GM18511 (cell line): Measurements from ENCODE around the gene CSHL1.
A peak's percentile ranks its signal among the peaks of the same experiment; 100 is the strongest.
"Not testable (repeated sequence)": the region's sequence is repeated elsewhere in the genome, so short reads cannot be mapped to it uniquely, and the experiment has no call there.

Experiments used
- ATAC-seq: cut with Tn5 transposase; IDR thresholded peaks from one replicate; pipeline ENCODE4 v1.9.1; 2021; ENCODE audit warnings: mild to moderate bottlenecking, moderate library complexity; ENCODE audit not compliant: unreplicated experiment

The CSHL1 gene

DNA sequence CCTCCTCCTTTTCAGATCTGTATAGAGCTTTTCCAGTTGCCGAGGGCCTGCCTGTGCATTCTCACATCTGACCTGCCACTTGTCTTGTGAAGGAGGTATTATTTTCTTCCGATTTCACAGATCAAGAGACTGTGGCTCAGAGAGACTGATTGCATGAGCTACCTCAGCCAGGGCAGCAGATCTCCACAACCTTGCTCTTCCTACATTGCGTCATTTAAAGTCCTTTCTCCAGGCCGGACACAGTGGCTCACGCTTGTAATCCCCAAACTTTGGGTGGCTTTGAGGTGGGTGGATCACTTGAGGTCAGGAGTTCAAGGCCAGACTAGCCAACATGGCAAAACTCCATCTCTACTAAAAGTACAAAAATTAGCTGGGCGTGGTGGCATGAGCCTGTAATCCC, 9.0 kb upstream of the CSHL1 start:
- not testable (repeated sequence) for ATAC-seq

DNA sequence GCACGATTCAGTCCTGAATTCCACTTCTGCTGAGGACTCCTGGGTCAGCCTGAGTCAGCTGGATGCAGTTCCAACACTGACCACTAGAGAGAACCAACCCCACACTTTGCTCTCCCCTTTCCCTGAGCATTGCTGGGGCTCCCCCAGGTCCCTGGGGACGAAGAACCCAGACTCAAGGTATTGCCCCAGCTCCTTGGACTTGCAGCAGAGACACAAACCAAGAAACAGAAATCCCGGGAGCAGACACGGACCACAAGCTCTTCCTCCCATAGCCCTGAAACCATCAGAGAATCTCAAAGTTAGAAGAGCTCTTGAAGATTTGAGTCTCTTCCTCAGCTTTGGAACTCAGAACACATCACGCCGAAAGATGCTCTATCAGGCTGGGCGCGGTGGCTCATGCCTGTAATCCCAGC, 8.3 kb upstream of the CSHL1 start:
- ATAC-seq, result peak; percentile 65

DNA sequence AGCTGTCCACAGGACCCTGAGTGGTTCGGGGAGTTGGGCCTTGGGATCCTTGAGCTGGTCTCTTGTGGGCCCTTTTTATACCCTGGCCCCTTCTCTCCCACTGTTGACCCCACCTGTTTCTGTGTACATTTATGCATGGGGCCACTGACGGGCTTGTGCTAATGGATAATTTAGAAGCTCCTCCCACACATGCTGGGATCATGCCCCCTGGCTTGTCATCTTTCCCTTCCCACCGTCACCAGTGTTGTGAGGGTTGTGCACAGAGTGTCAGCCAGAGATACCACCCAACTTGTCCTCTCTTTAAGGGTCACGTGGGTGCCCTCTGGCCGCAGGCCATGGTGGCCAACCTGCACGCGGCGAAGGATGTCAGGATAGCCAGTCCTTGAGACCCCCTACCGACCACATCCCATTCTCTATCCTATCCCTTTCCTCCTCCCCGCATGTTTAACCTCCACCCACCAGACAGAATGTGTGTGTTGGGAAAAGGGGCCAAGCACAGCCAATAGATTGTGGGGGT, 7.8 kb upstream of the CSHL1 start, which contains the start of gene GH1:
GH1 (minus strand) TSS at position 51 of the 517 bp plus-strand sequence. CDS start 63 bp downstream, outside the sequence.
- ATAC-seq, result not testable (repeated sequence)

DNA sequence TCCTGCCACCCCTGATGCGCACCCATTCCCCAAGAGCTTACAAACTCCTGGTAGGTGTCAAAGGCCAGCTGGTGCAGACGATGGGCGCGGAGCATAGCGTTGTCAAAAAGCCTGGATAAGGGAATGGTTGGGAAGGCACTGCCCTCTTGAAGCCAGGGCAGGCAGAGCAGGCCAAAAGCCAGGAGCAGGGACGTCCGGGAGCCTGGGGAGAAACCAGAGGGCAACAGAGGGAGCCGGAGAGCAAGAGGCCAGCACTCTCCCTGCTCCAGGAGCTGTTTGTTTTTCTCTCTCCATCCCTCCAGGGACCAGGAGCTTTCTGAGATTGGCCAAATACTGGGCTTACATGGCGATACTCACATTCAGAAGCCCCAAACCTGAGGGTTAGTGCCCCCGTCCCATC, 7.2 kb upstream of the CSHL1 start:
- no peak for ATAC-seq

DNA sequence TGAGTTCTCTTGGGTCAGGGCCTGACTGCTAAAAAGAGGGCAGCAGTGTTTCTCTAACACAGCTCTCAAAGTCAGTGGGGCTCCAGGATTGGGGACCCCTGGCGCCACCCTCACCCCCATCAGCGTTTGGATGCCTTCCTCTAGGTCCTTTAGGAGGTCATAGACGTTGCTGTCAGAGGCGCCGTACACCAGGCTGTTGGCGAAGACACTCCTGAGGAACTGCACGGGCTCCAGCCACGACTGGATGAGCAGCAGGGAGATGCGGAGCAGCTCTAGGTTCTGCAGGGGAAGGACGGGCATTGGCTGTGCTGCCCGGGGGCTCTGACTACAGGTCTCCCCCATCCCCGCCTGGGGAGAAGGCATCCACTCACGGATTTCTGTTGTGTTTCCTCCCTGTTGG, 6.6 kb upstream of the CSHL1 start:
- ATAC-seq, result no peak

DNA sequence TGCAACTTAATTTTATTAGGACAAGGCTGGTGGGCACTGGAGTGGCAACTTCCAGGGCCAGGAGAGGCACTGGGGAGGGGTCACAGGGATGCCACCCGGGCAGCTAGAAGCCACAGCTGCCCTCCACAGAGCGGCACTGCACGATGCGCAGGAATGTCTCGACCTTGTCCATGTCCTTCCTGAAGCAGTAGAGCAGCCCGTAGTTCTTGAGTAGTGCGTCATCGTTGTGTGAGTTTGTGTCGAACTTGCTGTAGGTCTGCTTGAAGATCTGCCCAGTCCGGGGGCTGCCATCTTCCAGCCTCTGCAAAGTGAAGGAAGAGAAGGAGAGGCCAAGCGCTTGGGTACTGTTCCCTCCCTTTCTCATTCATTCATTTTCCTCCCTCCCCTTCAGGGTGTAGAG, 6.1 kb upstream of the CSHL1 start:
- ATAC-seq, result not testable (repeated sequence)

DNA sequence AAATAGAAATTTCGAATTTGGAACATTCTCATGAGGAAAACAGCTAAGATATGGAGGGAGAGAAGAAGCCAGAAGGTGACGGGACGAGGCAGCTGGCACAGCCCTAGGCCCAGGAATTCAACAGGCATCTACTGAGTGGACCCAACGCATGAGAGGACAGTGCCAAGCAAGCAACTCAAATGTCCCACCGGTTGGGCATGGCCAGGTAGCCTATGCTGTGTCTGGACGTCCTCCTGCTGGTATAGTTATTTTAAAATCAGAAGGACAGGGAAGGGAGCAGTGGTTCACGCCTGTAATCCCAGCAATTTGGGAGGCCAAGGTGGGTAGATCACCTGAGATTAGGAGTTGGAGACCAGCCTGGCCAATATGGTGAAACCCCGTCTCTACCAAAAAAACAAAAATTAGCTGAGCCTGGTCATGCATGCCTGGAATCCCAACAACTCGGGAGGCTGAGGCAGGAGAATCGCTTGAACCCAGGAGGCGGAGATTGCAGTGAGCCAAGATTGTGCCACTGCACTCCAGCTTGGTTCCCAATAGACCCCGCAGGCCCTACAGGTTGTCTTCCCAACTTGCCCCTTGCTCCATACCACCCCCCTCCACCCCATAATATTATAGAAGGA, 5.6 kb upstream of the CSHL1 start:
- no peak for ATAC-seq

DNA sequence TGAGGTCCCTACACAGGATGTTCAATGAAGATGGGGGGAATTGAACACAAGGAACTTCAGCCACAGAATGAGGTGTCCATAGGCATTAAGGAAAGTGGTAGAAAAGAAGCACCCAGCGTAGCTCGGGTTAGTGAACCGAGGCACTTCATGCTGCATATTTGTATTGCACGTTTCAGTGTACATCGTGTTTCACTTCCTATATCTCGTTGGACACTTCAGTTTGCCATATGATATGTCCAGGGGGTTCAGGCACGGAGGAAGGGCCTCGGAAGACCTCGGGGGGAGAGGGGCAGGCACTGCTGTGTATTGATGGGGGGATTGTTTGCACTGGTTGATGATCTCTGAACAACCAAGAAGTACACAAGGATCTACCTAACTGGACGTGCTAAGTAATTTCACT, 4.7 kb upstream of the CSHL1 start:
- peak; percentile 48 for ATAC-seq

DNA sequence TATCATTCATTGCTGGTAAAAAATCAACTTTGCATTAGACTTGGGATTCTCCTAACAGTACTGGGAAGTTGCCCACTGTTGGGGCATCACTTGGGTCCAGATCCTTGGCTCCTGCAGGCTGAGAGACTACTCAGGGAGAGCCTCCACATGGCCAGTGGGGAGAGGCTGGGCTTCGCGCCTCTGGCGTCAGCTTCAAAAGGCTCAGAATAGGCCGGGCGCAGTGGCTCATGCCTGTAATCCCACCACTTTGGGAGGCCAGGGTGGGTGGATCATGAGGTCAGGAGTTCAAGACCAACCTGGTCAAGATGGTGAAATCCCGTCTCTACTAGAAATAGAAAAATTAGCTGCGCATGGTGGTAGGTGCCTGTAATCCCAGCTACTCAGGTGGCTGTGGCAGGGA, 3.4 kb upstream of the CSHL1 start:
- ATAC-seq, result no peak

DNA sequence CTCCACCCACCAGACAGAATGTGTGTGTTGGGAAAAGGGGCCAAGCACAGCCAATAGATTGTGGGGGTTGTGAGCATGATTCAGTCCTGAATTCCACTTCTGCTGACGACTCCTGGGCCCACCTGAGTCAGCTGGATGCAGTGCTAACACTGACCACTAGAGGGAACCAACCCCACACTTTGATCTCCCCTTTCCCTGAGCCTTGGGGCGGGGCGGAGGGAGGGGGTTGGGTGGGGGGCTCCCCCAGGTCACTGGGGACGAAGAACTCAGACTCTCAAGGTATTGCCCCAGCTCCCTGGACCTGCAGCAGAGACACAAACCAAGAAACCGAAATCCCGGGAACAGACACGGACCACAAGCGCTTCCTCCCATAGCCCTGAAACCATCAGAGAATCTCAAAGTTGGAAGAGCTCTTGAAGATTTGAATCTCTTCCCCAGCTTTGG, 621 bp upstream of the CSHL1 start:
- ATAC-seq, result no peak

DNA sequence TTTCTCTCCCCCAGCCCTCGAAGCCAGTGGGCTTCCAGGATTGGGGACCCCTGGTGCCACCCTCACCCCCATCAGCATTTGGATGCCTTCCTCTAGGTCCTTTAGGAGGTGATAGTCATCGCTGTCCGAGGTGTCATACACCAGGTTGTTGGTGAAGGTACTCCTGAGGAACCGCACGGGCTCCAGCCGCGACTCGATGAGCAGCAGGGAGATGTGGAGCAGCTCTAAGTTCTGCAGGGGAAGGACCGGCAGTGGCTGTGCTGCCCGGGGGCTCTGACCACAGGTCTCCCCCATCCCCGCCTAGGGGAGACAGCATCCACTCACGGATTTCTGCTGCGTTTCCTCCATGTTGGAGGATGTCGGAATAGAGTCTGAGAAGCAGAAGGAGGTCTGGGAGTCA, 962 bp downstream of the CSHL1 start:
- ATAC-seq, result no peak

DNA sequence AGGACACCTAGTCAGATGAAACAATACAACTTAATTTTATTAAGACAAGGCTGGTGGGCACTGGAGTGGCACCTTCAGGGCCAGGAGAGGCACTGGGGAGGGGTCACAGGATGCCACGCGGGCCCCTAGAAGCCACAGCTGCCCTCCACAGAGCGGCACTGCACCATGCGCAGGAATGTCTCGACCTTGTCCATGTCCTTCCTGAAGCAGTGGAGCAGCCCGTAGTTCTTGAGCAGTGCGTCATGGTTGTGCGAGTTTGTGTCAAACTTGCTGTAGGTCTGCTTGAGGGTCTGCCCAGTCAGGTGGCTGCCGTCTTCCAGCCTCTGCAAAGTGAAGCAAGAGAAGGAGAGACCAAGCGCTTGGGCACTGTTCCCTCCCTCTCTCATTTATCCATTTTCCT, 1.5 kb downstream of the CSHL1 start:
- ATAC-seq, result not testable (repeated sequence)

DNA sequence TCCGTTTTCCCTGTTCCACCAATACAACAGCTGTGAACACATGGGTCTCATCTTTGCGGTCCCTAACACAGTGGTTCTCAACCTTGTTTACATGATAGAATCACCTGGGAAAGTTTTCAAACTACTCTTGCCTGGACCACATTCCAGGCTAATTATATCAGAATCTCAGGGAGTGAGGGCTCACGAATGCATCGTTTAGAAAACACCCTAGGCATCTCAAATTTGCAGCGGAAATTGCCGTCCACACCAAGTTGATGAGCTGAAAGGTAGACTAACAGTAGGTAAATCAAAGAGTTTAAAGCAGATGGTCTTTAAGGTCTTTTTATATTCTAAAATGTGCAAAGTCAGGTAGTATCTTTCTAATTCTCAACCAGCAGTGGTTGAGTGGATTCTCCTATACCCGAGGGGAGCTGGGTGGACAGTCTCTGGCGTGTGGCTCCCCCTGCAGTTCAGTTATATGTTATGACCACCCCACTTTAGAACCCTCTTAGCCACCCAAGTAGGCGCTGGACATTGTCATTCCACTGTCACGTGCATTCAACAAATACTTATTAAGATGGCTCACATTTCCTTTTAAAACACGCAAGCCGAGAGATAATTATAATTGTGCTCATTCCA, 3.8 kb downstream of the CSHL1 start:
- not testable (repeated sequence) for ATAC-seq

DNA sequence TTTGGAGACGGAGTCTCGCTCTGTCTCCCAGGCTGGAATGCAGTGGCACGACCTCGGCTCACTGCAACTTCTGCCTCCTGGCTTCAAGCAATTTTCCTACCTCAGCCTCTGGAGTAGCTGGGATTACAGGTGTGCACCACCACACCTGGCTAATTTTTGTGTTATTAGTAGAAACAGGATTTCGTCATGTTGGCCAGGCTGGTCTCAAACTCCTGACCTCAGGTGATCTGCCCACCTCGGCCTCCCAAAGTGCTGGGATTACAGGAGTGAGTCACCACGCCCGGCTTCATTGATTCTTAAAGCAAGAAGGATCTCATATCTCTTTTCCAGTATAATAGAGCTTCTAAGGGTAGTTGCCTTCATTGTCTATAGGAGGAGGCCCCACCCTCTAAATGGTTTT, 6.3 kb downstream of the CSHL1 start:
- not testable (repeated sequence) for ATAC-seq

DNA sequence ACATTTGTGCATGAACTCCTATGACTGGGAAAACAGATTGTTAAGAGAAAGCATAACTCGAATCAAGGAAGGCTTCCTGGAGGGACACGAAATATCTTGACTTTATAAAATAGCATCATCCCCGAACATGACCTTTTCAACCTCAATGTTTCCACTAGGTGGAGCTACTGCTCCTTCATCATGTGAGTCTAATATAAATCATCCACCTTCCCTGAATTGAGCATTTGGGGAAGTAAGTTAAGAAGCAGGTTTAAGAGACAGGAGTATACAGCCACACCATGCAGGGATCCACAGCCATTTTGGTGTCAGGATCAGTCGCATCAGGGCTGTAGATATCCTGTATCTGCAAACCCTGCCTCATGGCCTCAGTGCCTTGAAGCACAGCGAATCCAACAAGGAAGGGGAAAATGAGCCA, 7.3 kb downstream of the CSHL1 start:
- ATAC-seq, result not testable (repeated sequence)

DNA sequence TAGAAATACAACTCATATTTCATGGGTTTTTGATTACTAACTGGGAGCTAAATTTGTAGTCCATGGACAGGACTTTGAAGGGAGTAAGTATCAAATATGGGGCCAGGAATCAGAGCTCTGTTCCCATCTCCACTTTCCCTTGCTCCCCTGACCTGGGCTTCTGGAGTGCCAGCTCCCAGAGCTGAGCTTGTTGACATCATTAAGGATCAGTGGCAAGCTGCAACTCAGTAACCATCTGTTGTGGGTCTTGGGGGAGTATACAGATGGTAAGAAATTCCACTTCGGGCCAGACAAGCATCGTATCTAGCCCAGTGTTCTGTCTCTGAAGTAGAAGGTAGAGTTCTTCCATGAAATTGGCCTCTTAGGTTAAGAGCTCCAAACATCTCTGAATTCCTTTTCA, 9.1 kb downstream of the CSHL1 start:
- ATAC-seq, result not testable (repeated sequence)

DNA sequence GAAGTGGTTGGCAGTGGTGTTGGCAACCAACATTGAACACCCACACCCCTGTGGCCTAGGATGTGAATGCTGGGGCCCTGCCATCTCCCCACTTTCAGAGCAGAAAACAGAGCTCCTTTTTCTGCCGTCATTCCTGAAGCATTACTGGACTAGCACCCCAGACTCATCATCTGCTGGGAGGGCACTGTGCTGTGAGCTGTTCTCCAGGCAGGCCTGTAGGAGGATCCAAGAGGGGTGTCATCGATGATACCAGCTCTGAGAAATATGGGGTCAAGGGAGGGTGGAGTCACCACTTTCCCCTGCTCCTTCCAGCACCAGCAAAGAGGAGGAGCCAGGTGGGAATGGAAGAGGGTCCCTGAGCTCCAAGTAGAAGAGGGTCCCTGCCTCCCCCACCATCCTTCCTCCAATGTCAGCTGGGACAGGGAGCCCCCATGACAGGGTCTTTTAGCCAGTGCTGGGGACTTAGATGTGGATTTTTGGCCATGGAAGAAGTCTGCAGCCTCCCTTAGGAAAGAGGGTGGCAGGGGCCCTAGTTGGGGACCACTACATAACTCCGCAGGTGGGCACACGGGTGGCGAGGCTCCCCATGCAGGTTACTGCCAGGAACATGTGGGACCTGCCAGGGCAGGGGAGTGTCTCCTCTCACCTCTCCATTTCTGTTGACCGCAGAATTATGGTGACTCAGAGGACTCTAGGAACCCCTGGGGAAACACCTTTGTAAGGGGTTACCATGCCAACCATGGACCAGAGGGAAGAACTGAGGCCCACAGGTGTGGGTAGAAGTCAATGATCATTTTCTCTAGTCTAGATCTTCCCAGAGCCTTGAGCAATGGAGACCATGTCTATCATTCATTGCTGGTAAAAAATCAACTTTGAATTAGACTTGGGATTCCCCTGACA, 11.9 kb downstream of the CSHL1 start:
- ATAC-seq, result not testable (repeated sequence)

DNA sequence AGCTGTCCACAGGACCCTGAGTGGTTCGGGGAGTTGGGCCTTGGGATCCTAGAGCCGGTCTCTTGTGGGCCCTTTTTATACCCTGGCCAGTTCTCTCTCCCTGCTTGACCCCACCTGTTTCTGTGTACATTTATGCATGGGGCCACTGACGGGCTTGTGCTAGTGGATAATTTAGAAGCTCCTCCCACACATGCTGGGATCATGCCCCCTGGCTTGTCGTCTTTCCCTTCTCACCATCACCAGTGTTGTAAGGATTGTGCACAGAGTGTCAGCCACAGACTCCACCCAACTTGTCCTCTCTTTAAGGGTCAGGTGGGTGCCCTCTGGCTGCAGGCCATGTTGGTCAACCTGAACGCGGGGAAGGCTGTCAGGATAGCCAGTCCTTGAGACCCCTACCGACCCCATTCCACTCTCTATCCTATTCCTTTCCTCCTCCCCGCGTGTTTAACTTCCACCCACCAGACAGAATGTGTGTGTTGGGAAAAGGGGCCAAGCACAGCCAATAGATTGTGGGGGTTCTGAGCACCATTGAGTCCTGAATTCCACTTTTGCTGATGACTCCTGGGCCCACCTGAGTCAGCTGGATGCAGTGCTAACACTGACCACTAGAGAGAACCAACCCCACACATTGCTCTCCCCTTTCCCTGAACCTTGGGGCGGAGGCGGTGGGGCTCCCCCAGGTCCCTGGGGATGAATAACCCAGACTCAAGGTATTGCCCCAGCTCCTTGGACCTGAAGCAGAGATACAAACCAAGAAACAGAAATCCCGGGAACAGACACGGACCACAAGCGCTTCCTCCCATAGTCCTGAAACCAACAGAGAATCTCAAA, 14.3 kb downstream of the CSHL1 start, which contains the start of gene CSH1:
CSH1 (minus strand) TSS at position 51 of the 831 bp plus-strand sequence. CDS start 63 bp downstream, outside the sequence.
- not testable (repeated sequence) for ATAC-seq

DNA sequence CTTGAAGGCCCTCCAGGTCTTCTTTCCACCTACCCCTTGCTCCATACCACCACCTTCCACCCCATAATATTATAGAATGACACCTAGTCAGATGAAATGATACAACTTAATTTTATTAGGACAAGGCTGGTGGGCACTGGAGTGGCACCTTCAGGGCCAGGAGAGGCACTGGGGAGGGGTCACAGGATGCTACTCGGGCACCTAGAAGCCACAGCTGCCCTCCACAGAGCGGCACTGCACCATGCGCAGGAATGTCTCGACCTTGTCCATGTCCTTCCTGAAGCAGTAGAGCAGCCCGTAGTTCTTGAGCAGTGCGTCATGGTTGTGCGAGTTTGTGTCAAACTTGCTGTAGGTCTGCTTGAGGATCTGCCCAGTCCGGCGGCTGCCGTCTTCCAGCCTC, 16.2 kb downstream of the CSHL1 start:
- not testable (repeated sequence) for ATAC-seq

DNA sequence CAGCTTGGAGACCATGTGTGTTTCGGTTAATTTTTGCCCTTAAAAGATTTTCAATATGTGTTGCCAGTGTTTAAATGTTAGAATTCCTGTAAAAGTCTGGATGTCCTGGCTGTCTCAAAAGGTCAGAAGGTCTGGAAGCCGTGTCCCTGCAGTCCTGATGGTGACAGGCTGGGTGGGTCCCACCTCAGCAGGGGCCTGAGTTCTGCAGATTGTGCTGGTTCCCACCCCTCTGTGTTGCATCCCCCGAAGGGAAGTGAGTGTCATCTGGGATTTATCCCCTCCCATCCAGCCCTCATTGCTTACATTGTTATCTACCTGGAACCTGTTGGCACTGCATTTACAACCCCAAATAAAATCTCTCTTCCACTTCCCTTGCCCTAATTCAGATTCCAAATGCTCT, 17.0 kb downstream of the CSHL1 start:
- ATAC-seq, result not testable (repeated sequence)
